WERI-Rb-1 (cell line): Measurements from ENCODE around the gene C2CD4D.

Experiments used
- DNase-seq: peaks from one replicate; pipeline ENCODE4 v3.0.0-alpha.2; 2020
- H3K27ac ChIP-seq: fragments of 250-450 bp; sonication (Bioruptor Pico); 2 replicates; pipeline ENCODE4 v1.5.1; 2020; ENCODE audit warnings: mild to moderate bottlenecking, moderate library complexity
- H3K27me3 ChIP-seq: fragments of 250-450 bp; sonication (Bioruptor Pico); 2 replicates; pipeline ENCODE4 v1.5.1; 2021; ENCODE audit warnings: mild to moderate bottlenecking, low read depth, moderate library complexity; ENCODE audit not compliant: insufficient read depth, severe bottlenecking
- H3K36me3 ChIP-seq: fragments of 250-450 bp; sonication (Bioruptor Pico); 2 replicates; pipeline ENCODE4 v1.5.1; 2020; ENCODE audit warnings: mild to moderate bottlenecking, moderate library complexity
- H3K4me3 ChIP-seq: 2 replicates; pipeline ENCODE4 v1.5.1; 2011; ENCODE audit warnings: low read depth, mild to moderate bottlenecking, control low read depth, low read length
- H3K9me3 ChIP-seq: fragments of 250-450 bp; sonication (Bioruptor Pico); 2 replicates; pipeline ENCODE4 v1.5.1; 2021; ENCODE audit warnings: mild to moderate bottlenecking, moderate library complexity; ENCODE audit not compliant: severe bottlenecking
- TF ChIP-seq, protein P1 (sequence below): IDR thresholded peaks from 2 replicates; pipeline ENCODE4 v1.5.1; 2011; ENCODE audit warnings: low read depth, mild to moderate bottlenecking, control low read depth, inconsistent platforms, low read length

C2CD4D gene

DNA sequence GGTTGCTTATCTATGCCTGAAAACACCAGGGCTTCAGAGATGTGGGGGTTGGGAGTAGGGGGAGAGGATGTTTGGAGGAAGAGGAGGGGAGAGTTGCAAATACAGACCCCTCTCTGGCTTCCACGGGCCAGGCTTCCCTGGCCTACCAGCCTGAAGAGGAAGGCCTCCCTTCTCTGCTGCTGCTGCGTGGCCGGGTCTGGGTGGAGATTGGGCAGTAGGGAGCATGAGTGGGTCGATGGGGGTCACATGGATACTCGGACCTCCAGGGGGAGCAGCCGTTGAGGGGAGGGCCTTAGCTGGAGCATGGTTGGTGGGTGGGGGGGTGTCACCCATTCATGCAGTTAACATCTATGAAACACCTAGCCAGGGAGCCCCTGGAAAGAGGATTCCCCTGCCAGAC is 9.6 kb downstream of the C2CD4D start:
- DNase-seq, result no peak
- Histone ChIP-seq H3K4me3 (no peak overlapping the region), H3K36me3 (no peaks in the 10 kb centered on the region), H3K27me3 (no peaks in the 10 kb centered on the region), H3K27ac (peak overlapping the region; percentile 1; the same call in 1 of the 2 replicates), H3K9me3 (no peaks in the 10 kb centered on the region)
- TF ChIP-seq, protein P1, sequence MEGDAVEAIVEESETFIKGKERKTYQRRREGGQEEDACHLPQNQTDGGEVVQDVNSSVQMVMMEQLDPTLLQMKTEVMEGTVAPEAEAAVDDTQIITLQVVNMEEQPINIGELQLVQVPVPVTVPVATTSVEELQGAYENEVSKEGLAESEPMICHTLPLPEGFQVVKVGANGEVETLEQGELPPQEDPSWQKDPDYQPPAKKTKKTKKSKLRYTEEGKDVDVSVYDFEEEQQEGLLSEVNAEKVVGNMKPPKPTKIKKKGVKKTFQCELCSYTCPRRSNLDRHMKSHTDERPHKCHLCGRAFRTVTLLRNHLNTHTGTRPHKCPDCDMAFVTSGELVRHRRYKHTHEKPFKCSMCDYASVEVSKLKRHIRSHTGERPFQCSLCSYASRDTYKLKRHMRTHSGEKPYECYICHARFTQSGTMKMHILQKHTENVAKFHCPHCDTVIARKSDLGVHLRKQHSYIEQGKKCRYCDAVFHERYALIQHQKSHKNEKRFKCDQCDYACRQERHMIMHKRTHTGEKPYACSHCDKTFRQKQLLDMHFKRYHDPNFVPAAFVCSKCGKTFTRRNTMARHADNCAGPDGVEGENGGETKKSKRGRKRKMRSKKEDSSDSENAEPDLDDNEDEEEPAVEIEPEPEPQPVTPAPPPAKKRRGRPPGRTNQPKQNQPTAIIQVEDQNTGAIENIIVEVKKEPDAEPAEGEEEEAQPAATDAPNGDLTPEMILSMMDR, result no peak

DNA sequence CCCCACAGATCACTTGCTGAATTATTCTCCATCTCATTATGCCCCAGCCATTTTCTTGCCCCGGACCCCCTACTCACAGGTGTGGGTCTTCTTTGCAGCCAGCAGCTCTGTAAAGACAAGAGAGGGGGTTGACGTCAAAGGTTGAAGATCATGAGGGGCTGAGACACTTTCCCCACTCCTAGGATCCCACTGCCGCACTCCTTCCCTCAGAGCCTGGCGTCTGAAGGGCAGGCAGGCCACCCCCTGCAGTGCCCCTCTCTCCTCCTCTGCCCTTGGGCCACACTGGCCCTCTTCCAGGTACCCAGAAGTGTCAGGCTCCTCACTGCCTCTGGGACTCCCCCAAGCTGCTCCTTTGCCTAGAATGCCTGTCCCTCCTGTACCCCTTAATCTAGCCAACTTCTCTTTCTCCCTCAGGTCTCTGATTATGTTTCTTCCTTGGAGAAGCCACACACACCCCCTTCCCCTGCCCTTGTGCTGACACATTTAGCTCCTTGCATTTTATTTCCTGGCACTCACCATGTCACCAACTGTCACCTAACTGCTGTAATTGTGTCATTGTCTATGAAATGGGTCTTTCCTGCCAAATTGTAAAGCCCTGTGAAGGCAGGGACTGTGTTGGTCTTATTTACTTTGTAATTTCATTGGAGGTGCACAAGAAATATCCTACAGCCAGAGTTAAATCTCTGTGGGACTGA is 10.1 kb downstream of the C2CD4D start:
- Histone ChIP-seq H3K9me3 (no peaks in the 10 kb centered on the region), H3K4me3 (no peak overlapping the region), H3K27me3 (no peaks in the 10 kb centered on the region), H3K36me3 (no peaks in the 10 kb centered on the region), H3K27ac (no peak overlapping the region)
- TF ChIP-seq, protein P1, result no peak
- DNase-seq, result no peak

DNA sequence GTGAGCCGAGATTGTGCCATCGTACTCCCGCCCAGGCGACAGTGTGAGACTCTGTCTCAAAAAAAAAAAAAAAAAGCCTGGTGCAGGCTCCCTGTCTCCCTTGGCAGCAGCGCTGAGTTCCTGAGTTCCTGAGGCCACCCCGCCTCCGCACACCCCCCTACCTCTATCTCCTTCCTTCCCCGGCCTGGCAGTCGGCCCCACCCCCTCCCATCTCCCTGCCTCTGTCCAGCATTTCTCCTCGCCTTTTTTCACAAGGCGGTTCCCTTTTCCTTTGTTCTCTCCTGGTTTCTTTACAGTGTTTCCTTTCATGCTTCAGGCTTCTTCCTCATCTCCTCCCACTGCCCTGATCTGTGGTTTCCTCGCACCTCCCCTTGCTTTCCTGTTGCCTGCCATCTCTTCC is 10.7 kb downstream of the C2CD4D start:
- H3K27ac ChIP-seq, result no peak overlapping the region
- no peaks in the 10 kb centered on the region for H3K9me3 ChIP-seq
- TF ChIP-seq, protein P1, result no peak
- DNase-seq, result peak; percentile 60
- no peaks in the 10 kb centered on the region for H3K27me3 ChIP-seq
- no peak overlapping the region for H3K4me3 ChIP-seq
- no peaks in the 10 kb centered on the region for H3K36me3 ChIP-seq

DNA sequence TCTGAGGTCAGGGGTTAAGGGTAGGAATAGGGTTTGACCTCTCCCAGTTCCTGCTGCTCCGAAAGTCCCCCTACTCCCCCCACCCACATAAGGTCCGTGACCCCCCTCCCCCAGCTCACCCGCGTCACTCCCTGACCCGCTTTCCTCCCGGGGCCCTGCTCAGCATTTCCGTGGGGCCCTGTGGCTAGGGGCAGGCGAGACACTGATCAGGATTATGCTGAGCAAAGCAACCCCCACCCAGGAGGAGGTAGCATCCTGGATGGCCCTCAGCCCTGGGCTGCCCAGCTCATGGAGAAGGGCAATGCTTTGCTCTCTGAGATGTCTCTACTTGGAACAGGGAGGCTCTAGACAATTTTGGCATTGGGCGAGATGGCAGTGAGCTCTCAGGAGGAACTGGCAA is 11.8 kb downstream of the C2CD4D start:
- no peak overlapping the region for H3K4me3 ChIP-seq
- H3K9me3 ChIP-seq, result no peaks in the 10 kb centered on the region
- TF ChIP-seq, protein P1, result no peak
- H3K36me3 ChIP-seq, result no peaks in the 10 kb centered on the region
- peak; percentile 84 for DNase-seq
- H3K27ac ChIP-seq, result peak overlapping the region; percentile 0; the same call in 1 of the 2 replicates
- H3K27me3 ChIP-seq, result no peaks in the 10 kb centered on the region

DNA sequence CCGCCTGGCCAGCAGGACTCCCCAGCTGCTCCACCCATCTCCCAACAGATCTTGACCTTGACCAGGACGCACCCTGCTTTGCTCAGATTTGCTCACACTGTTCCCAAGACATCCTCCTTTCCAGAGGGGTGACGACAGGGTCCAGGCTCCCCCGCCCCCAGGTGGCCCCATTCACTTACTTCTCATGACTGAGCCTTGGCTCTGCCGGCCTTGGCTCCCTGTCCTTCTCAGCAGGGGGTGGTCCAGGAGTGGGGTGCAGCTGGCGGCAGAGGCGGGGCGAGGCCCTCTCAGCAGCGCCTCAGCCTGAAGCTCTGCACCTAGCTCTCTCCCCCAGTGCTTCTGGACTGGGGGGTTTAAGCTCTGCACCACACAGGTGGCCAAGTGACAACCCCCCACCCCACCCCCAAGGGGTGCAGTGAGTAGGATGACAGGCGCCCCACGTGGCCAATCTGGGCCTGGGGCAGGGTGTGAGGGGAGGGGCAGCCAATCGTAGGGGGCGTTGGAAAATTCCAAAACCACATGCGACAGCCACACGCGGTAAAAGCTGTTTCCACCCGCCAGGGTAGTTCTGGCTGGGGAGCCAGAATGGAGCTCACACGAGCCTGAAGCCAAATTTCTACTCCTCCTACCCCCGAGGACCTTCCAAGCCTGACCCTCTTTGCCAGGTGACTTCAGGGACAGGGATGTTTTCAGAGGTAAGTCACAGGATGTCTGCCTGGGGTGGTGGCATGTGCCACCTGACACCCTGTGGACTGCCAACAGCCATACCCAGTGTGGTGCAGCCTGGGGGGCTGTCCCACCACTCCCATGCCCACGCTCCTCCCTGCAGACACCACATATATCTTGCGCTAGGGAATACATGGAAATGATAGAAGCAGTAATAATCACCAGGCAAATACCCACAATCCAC is 13.6 kb downstream of the C2CD4D start:
- no peaks in the 10 kb centered on the region for H3K36me3 ChIP-seq
- H3K9me3 ChIP-seq, result no peaks in the 10 kb centered on the region
- H3K27ac ChIP-seq, result no peak overlapping the region
- DNase-seq, result peak; percentile 56
- no peak overlapping the region for H3K4me3 ChIP-seq
- H3K27me3 ChIP-seq, result no peaks in the 10 kb centered on the region
- TF ChIP-seq, protein P1, result no peak
